ENCODE results near the gene UCN2.
"Not testable (repeated sequence)": the region's sequence is repeated elsewhere in the genome, so short reads cannot be mapped to it uniquely, and the experiment has no call there.

UCN2 gene

DNA sequence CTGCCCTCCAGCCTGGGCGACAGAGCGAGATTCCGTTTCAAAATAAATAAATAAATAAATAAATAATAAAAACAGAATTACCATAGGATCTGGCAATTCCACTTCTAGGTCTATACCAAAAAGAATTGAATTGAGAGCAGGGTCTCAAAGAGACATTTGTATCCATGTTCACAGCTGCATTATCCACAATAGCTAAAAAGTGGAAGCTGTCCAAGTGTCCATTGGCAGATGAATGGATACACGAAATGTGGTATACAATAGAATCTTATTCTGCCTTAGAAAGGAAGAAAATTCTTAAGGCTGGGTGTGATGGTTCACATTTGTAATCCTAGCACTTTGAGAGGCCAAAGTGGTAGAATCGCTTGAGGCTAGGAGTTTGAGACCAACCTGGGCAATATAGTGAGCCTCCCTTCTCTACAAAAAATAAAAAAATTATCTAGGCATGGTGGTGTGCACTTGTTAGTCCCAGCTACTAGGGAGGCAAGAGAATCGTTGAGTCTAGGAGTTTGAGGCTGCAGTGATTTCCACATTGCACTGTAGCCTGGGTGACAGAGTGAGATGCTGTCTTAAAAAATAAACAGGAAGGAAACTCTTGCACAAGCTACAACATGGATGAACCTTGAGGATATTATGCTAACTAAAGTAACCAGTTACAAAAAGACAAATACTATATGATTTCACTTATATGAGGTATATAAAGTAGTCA is 31.2 kb downstream of the UCN2 start:
- DNase-seq = no peak

DNA sequence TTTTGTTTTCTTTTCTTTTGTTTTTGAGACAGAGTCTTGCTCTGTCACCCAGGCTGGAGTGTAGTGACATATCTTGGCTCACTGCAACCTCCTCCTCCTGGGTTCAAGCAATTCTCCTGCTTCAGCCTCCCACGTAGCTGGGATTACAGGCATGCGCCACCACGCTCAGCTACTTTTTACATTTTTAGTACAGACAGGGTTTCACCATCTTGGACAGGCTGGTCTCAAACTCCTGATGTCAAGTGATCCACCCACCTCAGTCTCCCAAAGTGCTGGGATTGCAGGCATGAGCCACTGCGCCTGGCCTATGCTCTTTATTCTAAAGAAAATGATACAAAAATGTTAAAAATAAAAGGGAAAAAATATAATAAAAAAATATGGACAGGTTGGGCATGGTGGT is 32.9 kb downstream of the UCN2 start:
- DNase-seq = not testable (repeated sequence)

DNA sequence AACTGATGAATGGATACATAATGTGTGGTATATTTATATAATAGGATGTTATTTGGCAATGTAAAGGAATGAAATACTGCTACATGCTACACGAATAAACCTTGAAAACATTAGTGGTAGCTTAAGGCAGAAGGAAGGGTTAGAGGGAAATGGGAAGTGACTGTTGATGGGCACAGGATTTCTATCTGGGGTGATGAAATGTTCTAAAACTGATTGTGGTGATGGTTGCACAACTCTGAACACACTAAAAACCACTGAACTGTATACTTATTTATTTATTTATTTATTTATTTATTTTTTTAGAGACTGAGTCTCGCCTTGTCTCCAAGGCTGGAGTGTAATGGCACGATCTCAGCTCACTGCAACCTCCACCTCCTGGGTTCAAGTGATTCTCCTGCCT is 34.8 kb downstream of the UCN2 start:
- DNase-seq = no peak

DNA sequence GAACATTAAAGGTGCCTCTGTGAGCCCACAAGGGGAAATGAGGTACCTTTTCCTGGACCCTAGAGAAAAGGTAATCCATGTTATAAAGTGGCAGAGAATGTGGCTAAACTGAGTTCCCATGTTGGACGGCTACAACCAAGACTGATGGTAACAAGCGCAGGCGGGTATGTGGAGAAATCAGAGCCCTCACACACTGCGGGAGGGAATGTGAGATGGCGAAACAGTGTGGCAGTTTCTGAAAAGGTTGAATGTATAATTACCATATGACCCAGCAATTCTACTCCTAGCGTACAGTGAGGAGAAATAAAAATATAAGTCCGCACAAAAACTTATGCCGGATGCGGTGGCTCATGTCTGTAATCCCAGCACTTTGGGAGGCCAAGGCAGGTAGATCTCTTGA is 35.5 kb downstream of the UCN2 start:
- no peak for DNase-seq

DNA sequence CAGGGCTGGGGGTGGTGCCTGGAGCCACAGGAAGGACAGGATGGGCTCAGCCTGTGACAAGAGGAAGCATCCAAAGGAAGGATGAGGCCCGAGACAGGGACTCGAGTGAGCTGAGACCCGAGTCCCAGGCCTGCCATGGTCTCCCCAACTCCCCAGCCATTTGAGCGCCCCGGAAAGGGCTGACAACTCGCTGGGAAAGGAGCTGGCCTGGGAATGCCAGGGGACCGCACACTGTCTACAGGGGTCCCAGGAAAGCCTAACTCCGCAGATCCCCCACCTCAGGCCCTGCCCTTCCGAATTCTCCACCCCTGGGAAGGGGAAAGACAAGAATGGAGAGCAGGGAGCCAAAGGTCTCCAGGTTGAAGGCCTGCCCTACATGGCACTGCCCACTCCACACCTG is 38.6 kb downstream of the UCN2 start:
- no peak for DNase-seq

DNA sequence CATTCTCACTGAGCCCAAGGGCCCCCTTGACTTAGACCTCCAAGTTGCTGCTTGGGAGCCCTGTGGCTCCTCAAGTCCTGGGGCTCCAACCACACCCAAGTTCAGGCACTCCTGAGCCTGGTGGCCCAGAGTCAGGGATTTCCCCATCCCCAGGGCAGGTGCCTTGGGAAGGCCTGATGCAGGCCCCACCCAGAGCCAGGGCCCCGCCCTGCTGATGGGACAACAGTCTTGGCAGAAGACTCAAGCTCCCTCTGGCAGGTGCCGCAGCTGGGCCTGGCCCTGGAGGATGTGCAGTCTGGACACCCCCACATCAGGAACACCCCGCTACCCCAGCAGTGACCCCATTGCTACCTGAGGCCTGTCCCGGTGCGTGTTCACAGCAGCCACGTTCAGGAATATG is 41.9 kb downstream of the UCN2 start:
- DNase-seq = no peak

DNA sequence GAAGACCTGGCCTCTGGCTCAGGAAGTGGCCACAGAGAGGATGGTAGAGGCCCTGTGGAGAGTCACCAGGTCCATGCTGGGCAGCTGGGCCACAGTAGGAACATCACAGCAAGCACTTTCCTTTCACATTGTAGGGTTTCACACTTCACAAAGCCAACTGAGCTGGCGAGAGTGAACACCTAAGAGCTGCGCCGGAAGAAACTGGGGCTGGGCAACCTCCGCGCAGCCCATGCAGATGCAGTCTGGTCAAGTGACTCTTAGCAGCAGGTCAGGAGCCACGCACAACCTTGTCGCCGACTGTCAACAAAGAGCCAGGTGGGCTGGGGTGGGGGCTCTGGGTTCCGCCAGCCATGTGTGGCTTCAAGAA is 44.3 kb downstream of the UCN2 start:
- no peak for DNase-seq

DNA sequence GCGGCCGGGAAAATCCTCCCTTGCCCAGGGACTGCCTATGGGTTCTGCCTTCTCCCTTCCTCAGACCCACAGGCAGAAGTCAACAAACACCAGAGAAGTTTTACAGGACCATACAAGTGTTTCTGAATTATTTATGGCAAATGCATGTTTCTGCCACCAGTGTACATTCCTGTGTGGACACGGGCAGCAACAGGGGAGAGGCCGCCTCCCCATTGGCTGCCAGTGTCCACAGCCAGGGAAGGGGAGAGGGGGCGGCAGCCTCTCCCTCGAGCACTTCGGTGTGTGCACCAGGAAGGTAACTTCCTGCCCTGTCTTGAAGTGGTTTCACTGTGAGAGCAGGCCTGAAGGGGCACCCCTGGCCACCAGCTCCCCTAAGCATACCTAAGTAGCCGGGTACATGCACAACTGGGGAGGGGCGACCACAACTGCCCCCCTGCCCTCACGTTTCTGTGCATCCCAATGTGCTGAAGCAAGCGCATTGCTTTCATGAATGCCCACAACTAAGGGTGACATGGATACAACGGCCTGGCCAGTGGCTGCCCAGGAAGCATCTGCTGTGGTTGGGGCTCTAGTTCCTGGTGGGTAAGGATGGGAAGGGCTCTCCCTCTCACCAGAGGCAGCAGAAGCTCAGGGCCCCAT is 44.8 kb downstream of the UCN2 start:
- no peak for DNase-seq

DNA sequence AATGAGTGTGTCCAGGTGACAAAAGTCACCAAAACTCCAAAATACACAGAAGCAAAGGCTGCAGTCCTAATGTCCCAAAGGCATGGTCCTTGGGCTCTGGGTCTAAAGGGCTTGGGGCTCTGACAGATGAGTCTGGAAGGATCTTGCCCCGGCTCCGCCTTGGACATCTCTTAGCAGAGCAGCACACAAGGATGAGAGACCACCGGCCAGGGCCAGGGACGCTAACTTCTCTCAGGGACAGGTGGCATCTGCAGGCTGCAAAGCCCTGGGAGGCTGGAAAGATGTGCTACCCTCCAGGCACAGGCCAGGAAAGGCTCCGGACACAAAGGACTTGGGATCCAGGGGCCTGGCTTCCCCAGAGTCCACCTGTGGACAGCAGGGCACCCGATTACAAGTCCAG is 45.5 kb downstream of the UCN2 start:
- DNase-seq = no peak

DNA sequence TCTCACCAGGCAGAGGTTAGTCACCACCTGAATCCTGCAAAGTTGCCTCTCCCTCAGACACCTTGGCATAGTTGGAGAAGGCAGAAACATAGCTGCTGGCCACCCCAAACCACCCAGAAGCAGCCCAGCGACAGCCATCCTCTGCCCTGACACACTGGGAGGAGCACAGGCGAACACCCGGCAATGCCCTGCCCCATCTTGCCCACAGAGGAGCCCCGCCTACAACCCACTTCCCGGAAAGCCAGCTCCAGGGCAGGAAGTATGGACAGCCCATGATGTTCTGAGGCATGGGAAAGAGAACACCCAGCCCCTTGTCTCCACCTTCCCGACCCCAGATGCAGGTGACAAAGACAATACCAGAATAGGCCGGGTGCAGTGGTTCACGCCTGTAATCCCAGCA is 47.0 kb downstream of the UCN2 start:
- no peak for DNase-seq

DNA sequence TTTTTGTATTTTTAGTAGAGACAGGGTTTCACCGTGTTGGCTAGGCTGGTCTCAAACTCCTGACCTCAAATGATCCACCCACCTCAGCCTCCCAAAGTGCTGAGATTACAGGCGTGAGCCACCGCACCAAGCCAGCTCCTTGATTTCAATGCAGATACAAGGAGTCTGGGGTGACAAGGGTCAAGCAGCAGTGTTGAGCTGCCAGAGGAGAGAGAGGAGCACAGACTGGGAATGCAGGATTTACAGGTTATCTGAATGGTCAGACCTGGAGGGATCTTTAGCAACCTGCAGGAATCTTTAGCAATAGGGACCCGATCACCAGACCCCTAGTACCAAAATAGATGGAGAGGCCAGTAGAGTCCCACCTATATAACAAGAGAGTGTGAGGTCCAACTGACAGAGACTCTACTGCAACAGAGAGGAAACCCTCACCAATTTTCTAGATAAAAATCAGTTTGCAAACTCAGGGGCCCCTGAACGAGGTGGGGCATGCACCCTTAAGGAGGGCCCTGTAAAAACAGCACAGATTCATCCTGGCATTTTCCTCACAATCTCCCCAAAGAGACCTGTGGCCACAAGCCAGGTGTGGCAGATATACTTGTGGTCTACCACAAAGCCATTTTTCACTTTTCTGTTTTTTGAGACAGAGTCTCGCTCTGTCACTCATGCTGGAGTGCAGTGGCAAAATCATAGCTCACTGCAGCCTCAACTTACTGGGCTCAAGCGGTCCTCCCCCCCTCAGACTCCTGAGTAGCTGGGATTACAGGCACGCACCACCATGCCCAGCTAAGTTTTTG is 49.0 kb downstream of the UCN2 start:
- DNase-seq = no peak
